Measurements from ENCODE around the gene UBE2J2. TPM values are rescaled to one million over a fixed set of nuclear protein-coding genes. Genes with fewer than 3 reads are reported as not detected.

The UBE2J2 gene
- total RNA-seq, 1 experiment from 2014 or later, result 62.1 TPM

- DNase-seq (ENCODE audit: unreplicated experiment), result no peak
- Mint-ChIP-seq H3K27me3 (ENCODE audit: insufficient read depth, unreplicated experiment) (no peaks in the 10 kb centered on the region), H3K27ac (ENCODE audit: low read depth, unreplicated experiment) (peak overlapping the region; percentile 85), H3K36me3 (ENCODE audit: insufficient read depth, unreplicated experiment) (peaks cover 25% of the 10 kb centered on the region), H3K9me3 (ENCODE audit: unreplicated experiment) (no peaks in the 10 kb centered on the region), H3K4me3 (ENCODE audit: unreplicated experiment) (peak overlapping the region; percentile 49), H3K4me1 (ENCODE audit: insufficient read depth, unreplicated experiment) (peaks cover 8% of the 10 kb centered on the region)
- intact Hi-C loops (cut with micrococcal nuclease), result loop anchor here (2.0 to 5.0 kb wide), 2 partner anchors 63 to 107 kb away; no protein-coding TSS in a partner anchor
- ChIA-PET CTCF (interaction anchor here (0.8 to 1.0 kb wide), 3 partner anchors 10 to 107 kb away, joined by 3 to 4 read pairs (median 3); no protein-coding TSS in a partner anchor), POLR2A (interaction anchor here (0.7 kb wide), 1 partner anchor 170 kb away, joined by 4 read pairs; the partner anchor contains the start of gene CCNL2)
- no peak for TF ChIP-seq CTCF (IDR thresholded peaks at IDR 0.05; ENCODE audit: unreplicated experiment)
- BruUV-seq (replicated peaks), result no TSS peak
Measured at GRCh38 chr1:1229770-1230169, 43.9 kb downstream of the UBE2J2 start.

- TF ChIP-seq CTCF (IDR thresholded peaks at IDR 0.05; ENCODE audit: unreplicated experiment), result no peak
- Mint-ChIP-seq H3K4me3 (ENCODE audit: unreplicated experiment) (no peak overlapping the region), H3K27ac (ENCODE audit: low read depth, unreplicated experiment) (no peak overlapping the region), H3K9me3 (ENCODE audit: unreplicated experiment) (no peaks in the 10 kb centered on the region), H3K27me3 (ENCODE audit: insufficient read depth, unreplicated experiment) (no peaks in the 10 kb centered on the region), H3K4me1 (ENCODE audit: insufficient read depth, unreplicated experiment) (peaks cover 8% of the 10 kb centered on the region), H3K36me3 (ENCODE audit: insufficient read depth, unreplicated experiment) (peaks cover 29% of the 10 kb centered on the region)
- ChIA-PET POLR2A (interaction anchor here (0.6 kb wide), 1 partner anchor 104 kb away, joined by 3 read pairs; no protein-coding TSS in a partner anchor), CTCF (interaction anchor here (0.8 to 1.0 kb wide), 3 partner anchors 62 to 106 kb away, joined by 3 to 4 read pairs (median 4); no protein-coding TSS in a partner anchor)
- no TSS peak for BruUV-seq (replicated peaks)
- no peak for DNase-seq (ENCODE audit: unreplicated experiment)
- intact Hi-C loops (cut with micrococcal nuclease), result no loop called here
Measured at GRCh38 chr1:1228596-1229321, 44.9 kb downstream of the UBE2J2 start.

GRCh38 chr1:1228187-1228586, 45.5 kb downstream of the UBE2J2 start:
- POLR2A ChIA-PET, result interaction anchor here (0.6 kb wide), 1 partner anchor 105 kb away, joined by 3 read pairs; no protein-coding TSS in a partner anchor
- Mint-ChIP-seq H3K27ac (ENCODE audit: low read depth, unreplicated experiment) (no peak overlapping the region), H3K36me3 (ENCODE audit: insufficient read depth, unreplicated experiment) (peaks cover 30% of the 10 kb centered on the region), H3K27me3 (ENCODE audit: insufficient read depth, unreplicated experiment) (no peaks in the 10 kb centered on the region), H3K9me3 (ENCODE audit: unreplicated experiment) (no peaks in the 10 kb centered on the region), H3K4me1 (ENCODE audit: insufficient read depth, unreplicated experiment) (peaks cover 8% of the 10 kb centered on the region), H3K4me3 (ENCODE audit: unreplicated experiment) (no peak overlapping the region)
- no peak for DNase-seq (ENCODE audit: unreplicated experiment)
- no TSS peak for BruUV-seq (replicated peaks)
- CTCF ChIA-PET, result interaction anchor here (1.0 kb wide), 1 partner anchor 104 kb away, joined by 4 read pairs; no protein-coding TSS in a partner anchor
- intact Hi-C loops (cut with micrococcal nuclease), result no loop called here
- no peak for TF ChIP-seq CTCF (IDR thresholded peaks at IDR 0.05; ENCODE audit: unreplicated experiment)

GRCh38 chr1:1227386-1227785, 46.3 kb downstream of the UBE2J2 start:
- Mint-ChIP-seq H3K9me3 (ENCODE audit: unreplicated experiment) (no peaks in the 10 kb centered on the region), H3K27ac (ENCODE audit: low read depth, unreplicated experiment) (no peak overlapping the region), H3K27me3 (ENCODE audit: insufficient read depth, unreplicated experiment) (no peaks in the 10 kb centered on the region), H3K36me3 (ENCODE audit: insufficient read depth, unreplicated experiment) (peaks cover 32% of the 10 kb centered on the region), H3K4me1 (ENCODE audit: insufficient read depth, unreplicated experiment) (peaks cover 8% of the 10 kb centered on the region), H3K4me3 (ENCODE audit: unreplicated experiment) (no peak overlapping the region)
- no peak for DNase-seq (ENCODE audit: unreplicated experiment)
- POLR2A ChIA-PET, result no interaction called here
- CTCF ChIA-PET, result interaction anchor here (1.2 kb wide), 1 partner anchor 107 kb away, joined by 3 read pairs; no protein-coding TSS in a partner anchor
- intact Hi-C loops (cut with micrococcal nuclease), result no loop called here
- TF ChIP-seq CTCF (IDR thresholded peaks at IDR 0.05; ENCODE audit: unreplicated experiment), result no peak
- no TSS peak for BruUV-seq (replicated peaks)

Data from MCF 10A (cell line).